ENCODE results near the gene NDUFV2. TPM values are rescaled to one million over a fixed set of nuclear protein-coding genes. Genes with fewer than 3 reads are reported as not detected.
A peak's percentile ranks its signal among the peaks of the same experiment; 100 is the strongest.

Gene NDUFV2
- total and polyA plus RNA-seq, 2 donors from 2014 or later, result 131 to 391 TPM

DNA sequence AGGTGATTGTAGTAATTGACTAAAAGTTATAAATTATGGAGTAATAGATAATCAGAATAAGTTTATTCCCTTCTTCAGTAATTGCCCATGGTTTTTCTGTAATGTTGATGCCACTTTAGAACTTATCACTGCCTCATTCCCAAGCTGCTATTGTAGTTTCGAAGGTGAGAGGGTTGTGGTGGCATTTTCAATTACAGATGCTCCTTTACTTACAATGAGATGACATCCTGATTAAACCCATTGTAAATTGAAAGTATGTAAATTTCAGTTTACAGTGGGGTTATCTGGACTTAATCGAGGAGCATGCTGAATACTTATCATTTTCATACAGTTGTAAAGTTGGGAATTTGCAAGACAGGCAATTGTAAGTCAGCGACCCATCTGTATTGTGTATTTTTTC lies 2.9 kb downstream of the NDUFV2 start:
- no peak for FAIRE-seq
- TF ChIP-seq, protein P1, sequence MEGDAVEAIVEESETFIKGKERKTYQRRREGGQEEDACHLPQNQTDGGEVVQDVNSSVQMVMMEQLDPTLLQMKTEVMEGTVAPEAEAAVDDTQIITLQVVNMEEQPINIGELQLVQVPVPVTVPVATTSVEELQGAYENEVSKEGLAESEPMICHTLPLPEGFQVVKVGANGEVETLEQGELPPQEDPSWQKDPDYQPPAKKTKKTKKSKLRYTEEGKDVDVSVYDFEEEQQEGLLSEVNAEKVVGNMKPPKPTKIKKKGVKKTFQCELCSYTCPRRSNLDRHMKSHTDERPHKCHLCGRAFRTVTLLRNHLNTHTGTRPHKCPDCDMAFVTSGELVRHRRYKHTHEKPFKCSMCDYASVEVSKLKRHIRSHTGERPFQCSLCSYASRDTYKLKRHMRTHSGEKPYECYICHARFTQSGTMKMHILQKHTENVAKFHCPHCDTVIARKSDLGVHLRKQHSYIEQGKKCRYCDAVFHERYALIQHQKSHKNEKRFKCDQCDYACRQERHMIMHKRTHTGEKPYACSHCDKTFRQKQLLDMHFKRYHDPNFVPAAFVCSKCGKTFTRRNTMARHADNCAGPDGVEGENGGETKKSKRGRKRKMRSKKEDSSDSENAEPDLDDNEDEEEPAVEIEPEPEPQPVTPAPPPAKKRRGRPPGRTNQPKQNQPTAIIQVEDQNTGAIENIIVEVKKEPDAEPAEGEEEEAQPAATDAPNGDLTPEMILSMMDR (IDR thresholded peaks at IDR 0.05; ENCODE audit: borderline replicate concordance, extremely low read depth, insufficient read depth), result no peak
- Histone ChIP-seq H3K9me3 (ENCODE audit: control insufficient read depth in 2 of 3, insufficient read depth in 1 of 3, low read length in 3 of 3) (no peaks in the 10 kb centered on the region), H3K36me3 (ENCODE audit: control insufficient read depth in 2 of 3, insufficient read depth in 3 of 3, low read length in 3 of 3) (no peaks in the 10 kb centered on the region), H3K27me3 (ENCODE audit: control insufficient read depth, insufficient read depth, low read length) (no peaks in the 10 kb centered on the region), H3K27ac (ENCODE audit: low read depth in 2 of 2, low read length in 2 of 2) (no peak overlapping the region), H3K4me3 (ENCODE audit: low read length in 3 of 3) (peak overlapping the region in 2 of 3 donors; percentile 33 to 87), H3K4me1 (ENCODE audit: control insufficient read depth in 2 of 3, insufficient read depth in 2 of 3, low read depth in 1 of 3, low read length in 3 of 3) (peaks cover 3 to 28% (median 20%) of the 10 kb centered on the region in 3 donors), H3K9ac (ENCODE audit: low read length in 3 of 3) (peak overlapping the region in 1 of 3 donors; percentile 35)
- intact Hi-C loops (cut with DNase I), result no loop called here
- DNase-seq, result no peak

DNA sequence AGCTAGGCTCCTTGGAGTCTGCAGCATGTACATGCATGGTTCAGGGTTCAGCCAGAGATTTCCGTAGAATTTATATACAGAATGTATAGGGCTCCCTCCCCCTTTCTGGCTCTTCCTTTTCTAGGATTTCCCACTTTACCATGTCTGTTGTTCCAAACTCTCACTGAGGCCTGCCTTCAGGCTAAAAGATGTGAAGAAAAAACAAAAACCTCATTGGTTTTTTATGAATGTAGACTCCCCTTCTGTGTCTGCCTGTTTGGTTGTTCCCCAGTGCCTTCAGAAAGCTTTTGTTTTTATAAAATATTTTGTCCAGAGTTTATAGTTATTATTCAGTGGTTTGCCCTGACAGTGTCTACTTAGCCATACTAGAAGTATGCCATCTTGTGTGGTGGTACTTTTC lies 3.6 kb downstream of the NDUFV2 start:
- H3K27ac ChIP-seq (ENCODE audit: low read depth in 2 of 2, low read length in 2 of 2), result no peak overlapping the region
- no peaks in the 10 kb centered on the region for H3K9me3 ChIP-seq (ENCODE audit: control insufficient read depth in 2 of 3, insufficient read depth in 1 of 3, low read length in 3 of 3)
- FAIRE-seq (no peak), DNase-seq (no peak)
- H3K9ac ChIP-seq (ENCODE audit: low read length in 3 of 3), result peak overlapping the region in 2 of 3 donors; percentile 1 to 68
- no peaks in the 10 kb centered on the region for H3K27me3 ChIP-seq (ENCODE audit: control insufficient read depth, insufficient read depth, low read length)
- TF ChIP-seq, protein P1 (IDR thresholded peaks at IDR 0.05; ENCODE audit: borderline replicate concordance, extremely low read depth, insufficient read depth), result no peak
- H3K36me3 ChIP-seq (ENCODE audit: control insufficient read depth in 2 of 3, insufficient read depth in 3 of 3, low read length in 3 of 3), result no peaks in the 10 kb centered on the region
- intact Hi-C loops (cut with DNase I), result no loop called here
- H3K4me1 ChIP-seq (ENCODE audit: control insufficient read depth in 2 of 3, insufficient read depth in 2 of 3, low read depth in 1 of 3, low read length in 3 of 3), result peaks cover 3 to 28% (median 20%) of the 10 kb centered on the region in 3 donors
- peak overlapping the region in 2 of 3 donors; percentile 33 to 87 for H3K4me3 ChIP-seq (ENCODE audit: low read length in 3 of 3)

DNA sequence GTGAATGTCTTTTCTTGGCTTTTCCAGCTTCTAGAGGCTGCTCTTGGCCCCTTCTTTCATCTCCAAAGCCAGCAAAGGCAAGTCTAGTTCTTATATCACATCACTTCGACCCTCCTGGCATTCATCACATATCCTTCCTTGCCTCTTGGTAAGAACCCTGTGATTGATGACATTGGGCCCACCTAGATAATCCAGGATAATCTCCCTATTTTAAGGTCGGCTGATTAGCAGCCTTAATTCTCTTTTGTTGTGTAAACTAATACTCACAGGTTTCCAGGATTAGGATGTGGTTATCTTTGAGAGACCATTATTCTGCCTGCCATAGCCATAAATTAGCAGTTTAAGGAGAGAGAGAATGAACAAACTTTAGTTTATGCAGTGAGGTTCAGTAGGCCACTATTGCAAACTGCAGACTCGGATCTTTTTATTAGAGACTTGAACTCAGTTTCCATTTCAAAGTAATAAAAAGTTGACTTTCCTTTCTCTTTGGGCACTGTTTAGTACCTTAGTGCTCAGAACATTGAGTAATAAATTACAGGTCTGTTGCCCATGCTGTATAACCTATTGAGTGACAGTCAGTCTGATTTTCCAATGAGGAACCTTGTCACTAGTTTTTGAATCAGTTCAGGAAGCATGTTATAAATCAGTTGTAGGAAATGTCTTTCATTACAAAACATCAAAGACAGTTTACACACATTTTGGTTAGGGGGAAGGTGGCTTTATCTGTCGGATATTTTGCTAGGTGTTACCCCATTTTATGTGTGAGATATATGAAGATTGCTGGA lies 4.5 kb downstream of the NDUFV2 start:
- Histone ChIP-seq H3K9ac (ENCODE audit: low read length in 3 of 3) (no peak overlapping the region), H3K36me3 (ENCODE audit: control insufficient read depth in 2 of 3, insufficient read depth in 3 of 3, low read length in 3 of 3) (no peaks in the 10 kb centered on the region), H3K4me3 (ENCODE audit: low read length in 3 of 3) (peak overlapping the region in 2 of 3 donors; percentile 7 to 26), H3K4me1 (ENCODE audit: control insufficient read depth in 2 of 3, insufficient read depth in 2 of 3, low read depth in 1 of 3, low read length in 3 of 3) (peaks cover 3 to 28% (median 20%) of the 10 kb centered on the region in 3 donors), H3K9me3 (ENCODE audit: control insufficient read depth in 2 of 3, insufficient read depth in 1 of 3, low read length in 3 of 3) (no peaks in the 10 kb centered on the region), H3K27me3 (ENCODE audit: control insufficient read depth, insufficient read depth, low read length) (no peaks in the 10 kb centered on the region), H3K27ac (ENCODE audit: low read depth in 2 of 2, low read length in 2 of 2) (peak overlapping the region in 1 of 2 donors; percentile 30)
- no peak for FAIRE-seq
- TF ChIP-seq, protein P1 (IDR thresholded peaks at IDR 0.05; ENCODE audit: borderline replicate concordance, extremely low read depth, insufficient read depth), result no peak
- intact Hi-C loops (cut with DNase I), result no loop called here
- no peak for DNase-seq

Data from kidney (tissue), 14 donors.